SK-N-SH (cell line): ENCODE results near the gene KRT78.

Experiments used
- EP300 ChIP-seq, 2 experiments: IDR thresholded peaks; 2 replicates each; pipeline versions ENCODE4 v1.4.0 to v1.6.1; 2012; ENCODE audit warnings: borderline replicate concordance in 1 of 2, low read depth in 1 of 2, low read length in 1 of 2
- EZH2phosphoT487 ChIP-seq: fragments of 200-600 bp; sonication (generic); IDR thresholded peaks from 2 replicates; pipeline ENCODE4 v1.6.1; 2017; ENCODE audit warnings: low read depth, mixed run types, mild to moderate bottlenecking, antibody characterized with exemption, moderate library complexity, borderline replicate concordance
- FOSL2 ChIP-seq: IDR thresholded peaks from 2 replicates; pipeline ENCODE4 v1.4.0; 2012; ENCODE audit warnings: low read depth, mild to moderate bottlenecking, moderate library complexity, borderline replicate concordance
- JUND ChIP-seq: IDR thresholded peaks from 2 replicates; pipeline ENCODE4 v1.4.0; 2012
- POLR2AphosphoS5 ChIP-seq: IDR thresholded peaks from 2 replicates; pipeline ENCODE4 v1.6.1; 2012; ENCODE audit warnings: low read depth, low read length
- RCOR1 ChIP-seq: fragments of 150-350 bp; IDR thresholded peaks from 2 replicates; pipeline ENCODE4 v1.6.1; 2017; ENCODE audit warnings: antibody characterized with exemption, low read length
- TAF1 ChIP-seq: IDR thresholded peaks from 2 replicates; pipeline ENCODE4 v1.6.1; 2012; ENCODE audit warnings: low read depth, mild to moderate bottlenecking, low read length, moderate library complexity, borderline replicate concordance
- TF ChIP-seq, protein P1 (sequence below): fragments of 200-600 bp; sonication (generic); IDR thresholded peaks from 2 replicates; pipeline ENCODE4 v1.6.1; 2017; ENCODE audit warnings: antibody characterized with exemption, mild to moderate bottlenecking, moderate library complexity
- TF ChIP-seq, protein P2 (sequence below): fragments of 150-350 bp; IDR thresholded peaks from 2 replicates; pipeline ENCODE4 v1.6.1; 2017; ENCODE audit warnings: antibody characterized with exemption, low read length, low read depth, borderline replicate concordance
- TF ChIP-seq, protein P3 (sequence below): IDR thresholded peaks from 2 replicates; pipeline ENCODE4 v1.4.0; 2012; ENCODE audit warnings: low read depth

DNA sequence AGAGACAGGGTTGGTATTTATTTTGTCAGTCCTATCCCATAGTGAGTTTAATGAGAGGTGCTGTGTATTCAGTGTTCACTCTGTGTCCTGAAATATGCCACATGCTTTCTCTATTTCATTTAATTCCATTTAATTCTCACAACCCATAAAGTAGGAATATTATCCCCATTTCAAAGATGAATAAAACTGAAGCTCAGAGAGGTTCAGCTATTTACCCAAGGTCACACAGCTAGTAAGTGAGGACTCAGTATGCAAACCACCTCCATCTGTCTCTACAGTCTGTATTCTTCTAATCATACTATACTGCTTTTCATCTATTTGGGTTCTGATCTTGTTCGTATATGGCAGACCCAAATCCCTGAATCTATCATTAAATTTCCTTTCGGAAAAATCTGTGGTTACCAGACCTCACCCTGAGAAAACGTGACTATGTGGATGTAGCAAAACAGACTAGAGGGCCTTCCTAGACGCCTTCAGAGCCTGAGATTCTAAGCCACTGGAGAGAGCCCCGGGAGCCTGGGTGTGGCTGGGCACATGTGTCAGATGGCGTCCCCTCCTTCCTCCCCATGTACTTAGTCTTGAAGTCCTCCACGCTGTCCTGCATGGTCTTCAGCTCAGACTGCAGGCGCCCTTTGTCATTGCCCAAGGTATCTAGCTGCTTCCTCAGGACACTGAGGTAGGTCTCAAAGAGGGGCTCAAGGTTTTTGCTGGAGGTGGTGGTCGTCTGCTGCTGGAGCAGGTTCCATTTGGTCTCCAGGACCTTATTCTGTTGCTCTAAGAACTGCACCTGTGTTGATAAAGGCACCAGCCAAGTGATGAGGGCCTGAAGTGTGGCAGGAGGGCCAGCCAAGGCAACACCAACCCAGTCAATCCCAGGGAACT, 37.4 kb downstream of the KRT78 start:
- TF ChIP-seq, protein P1, sequence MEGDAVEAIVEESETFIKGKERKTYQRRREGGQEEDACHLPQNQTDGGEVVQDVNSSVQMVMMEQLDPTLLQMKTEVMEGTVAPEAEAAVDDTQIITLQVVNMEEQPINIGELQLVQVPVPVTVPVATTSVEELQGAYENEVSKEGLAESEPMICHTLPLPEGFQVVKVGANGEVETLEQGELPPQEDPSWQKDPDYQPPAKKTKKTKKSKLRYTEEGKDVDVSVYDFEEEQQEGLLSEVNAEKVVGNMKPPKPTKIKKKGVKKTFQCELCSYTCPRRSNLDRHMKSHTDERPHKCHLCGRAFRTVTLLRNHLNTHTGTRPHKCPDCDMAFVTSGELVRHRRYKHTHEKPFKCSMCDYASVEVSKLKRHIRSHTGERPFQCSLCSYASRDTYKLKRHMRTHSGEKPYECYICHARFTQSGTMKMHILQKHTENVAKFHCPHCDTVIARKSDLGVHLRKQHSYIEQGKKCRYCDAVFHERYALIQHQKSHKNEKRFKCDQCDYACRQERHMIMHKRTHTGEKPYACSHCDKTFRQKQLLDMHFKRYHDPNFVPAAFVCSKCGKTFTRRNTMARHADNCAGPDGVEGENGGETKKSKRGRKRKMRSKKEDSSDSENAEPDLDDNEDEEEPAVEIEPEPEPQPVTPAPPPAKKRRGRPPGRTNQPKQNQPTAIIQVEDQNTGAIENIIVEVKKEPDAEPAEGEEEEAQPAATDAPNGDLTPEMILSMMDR, result no peak
- TF ChIP-seq, protein P2, sequence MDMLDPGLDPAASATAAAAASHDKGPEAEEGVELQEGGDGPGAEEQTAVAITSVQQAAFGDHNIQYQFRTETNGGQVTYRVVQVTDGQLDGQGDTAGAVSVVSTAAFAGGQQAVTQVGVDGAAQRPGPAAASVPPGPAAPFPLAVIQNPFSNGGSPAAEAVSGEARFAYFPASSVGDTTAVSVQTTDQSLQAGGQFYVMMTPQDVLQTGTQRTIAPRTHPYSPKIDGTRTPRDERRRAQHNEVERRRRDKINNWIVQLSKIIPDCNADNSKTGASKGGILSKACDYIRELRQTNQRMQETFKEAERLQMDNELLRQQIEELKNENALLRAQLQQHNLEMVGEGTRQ, result no peak
- no peak for TF ChIP-seq POLR2AphosphoS5
- TF ChIP-seq EP300 (IDR thresholded peaks at IDR 0.05; ENCODE audit: borderline replicate concordance in 1 of 2, low read depth in 1 of 2, low read length in 1 of 2), result no peak
- TF ChIP-seq, protein P3, sequence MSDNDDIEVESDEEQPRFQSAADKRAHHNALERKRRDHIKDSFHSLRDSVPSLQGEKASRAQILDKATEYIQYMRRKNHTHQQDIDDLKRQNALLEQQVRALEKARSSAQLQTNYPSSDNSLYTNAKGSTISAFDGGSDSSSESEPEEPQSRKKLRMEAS, result no peak
- TF ChIP-seq JUND, result no peak
- TF ChIP-seq TAF1, result no peak
- no peak for TF ChIP-seq RCOR1
- no peak for TF ChIP-seq FOSL2
- no peak for TF ChIP-seq EZH2phosphoT487
